PC-3 (cell line): Measurements from ENCODE around the gene ADK. TPM values are rescaled to one million over a fixed set of nuclear protein-coding genes. Genes with fewer than 3 reads are reported as not detected.

Experiments
- ATAC-seq: fragments of 200-7000 bp; cut with Tn5 transposase; 2 replicates; pipeline ENCODE4 v1.9.1; 2020; ENCODE audit warnings: mild to moderate bottlenecking, moderate library complexity
- BruUV-seq: library from RNA; stranded (reverse); fragments of 400-500 nt; replicated peaks from 2 replicates; lab custom pipeline; 2021; lab: Mats Ljungman, UMichigan
- CTCF ChIA-PET: fragments of 300-600 bp; sonication (Branson Sonifier 250); formaldehyde crosslinking; loops from one replicate; lab custom pipeline; 2022; ENCODE audit warnings: antibody characterized with exemption; lab: Charles Lee
- POLR2A ChIA-PET: fragments of 300-600 bp; sonication (Branson Sonifier 250); formaldehyde crosslinking; loops from one replicate; lab custom pipeline; 2022; ENCODE audit warnings: antibody characterized with exemption; ENCODE audit not compliant: unreplicated experiment; lab: Charles Lee
- DNase-seq: peaks from one replicate; pipeline ENCODE4 v3.0.0-alpha.2; 2015
- H2AFZ ChIP-seq: fragments of 300-600 bp; sonication (generic); 2 replicates; pipeline ENCODE4 v1.6.0; 2016; ENCODE audit warnings: antibody characterized with exemption, low read length
- H3F3A ChIP-seq: fragments of 300-600 bp; sonication (generic); one replicate; pipeline ENCODE4 v1.6.0; 2017; ENCODE audit warnings: antibody characterized with exemption, low read length, control low read depth, mild to moderate bottlenecking; ENCODE audit not compliant: unreplicated experiment
- H3K27ac ChIP-seq: fragments of 300-600 bp; sonication (generic); 2 replicates; pipeline ENCODE4 v1.5.1; 2016; ENCODE audit warnings: mild to moderate bottlenecking, low read length
- H3K27me3 ChIP-seq: fragments of 300-600 bp; sonication (generic); 2 replicates; pipeline ENCODE4 v1.6.1; 2016; ENCODE audit warnings: low read length, mixed read lengths
- H3K36me3 ChIP-seq: fragments of 300-600 bp; sonication (generic); 2 replicates; pipeline ENCODE4 v1.6.1; 2016; ENCODE audit warnings: low read depth, mixed run types, low read length, mixed read lengths
- H3K4me1 ChIP-seq: fragments of 300-600 bp; sonication (generic); 2 replicates; pipeline ENCODE4 v1.5.1; 2016; ENCODE audit warnings: low read length; ENCODE audit not compliant: insufficient read depth
- H3K4me2 ChIP-seq: fragments of 300-600 bp; sonication (generic); 2 replicates; pipeline ENCODE4 v1.6.0; 2016; ENCODE audit warnings: low read length
- H3K4me3 ChIP-seq: fragments of 300-600 bp; sonication (generic); 2 replicates; pipeline ENCODE4 v1.5.1; 2016; ENCODE audit warnings: mild to moderate bottlenecking, low read length, mixed read lengths
- H3K79me2 ChIP-seq: fragments of 300-600 bp; sonication (generic); 2 replicates; pipeline ENCODE4 v1.6.1; 2017; ENCODE audit warnings: low read length, mixed read lengths
- H3K9ac ChIP-seq: fragments of 300-600 bp; sonication (generic); 2 replicates; pipeline ENCODE4 v1.6.0; 2016; ENCODE audit warnings: mild to moderate bottlenecking, low read length
- H3K9me2 ChIP-seq: fragments of 300-600 bp; sonication (generic); replicated peaks from 2 replicates; pipeline ENCODE4 v1.6.1; 2016; ENCODE audit warnings: mixed run types, low read length, mixed read lengths
- H3K9me3 ChIP-seq: fragments of 300-600 bp; sonication (generic); 2 replicates; pipeline ENCODE4 v1.6.1; 2016; ENCODE audit warnings: low read length, mixed read lengths
- H4K20me1 ChIP-seq: fragments of 300-600 bp; sonication (generic); 2 replicates; pipeline ENCODE4 v1.6.1; 2016; ENCODE audit warnings: low read length, mixed read lengths
- CTCF ChIP-seq: fragments of 300-600 bp; sonication (generic); conservative IDR thresholded peaks from 2 replicates; pipeline ENCODE4 v1.5.1; 2017; ENCODE audit warnings: antibody characterized with exemption, low read depth, mild to moderate bottlenecking, low read length
- EZH2 ChIP-seq: fragments of 300-600 bp; sonication (generic); IDR thresholded peaks from one replicate; pipeline ENCODE4 v1.6.1; 2017; ENCODE audit warnings: antibody characterized with exemption, mild to moderate bottlenecking, low read length; ENCODE audit not compliant: unreplicated experiment
- EZH2phosphoT487 ChIP-seq: fragments of 300-600 bp; sonication (generic); IDR thresholded peaks from 2 replicates; pipeline ENCODE4 v1.6.1; 2018; ENCODE audit warnings: mild to moderate bottlenecking, antibody characterized with exemption, low read length, borderline replicate concordance
- intact Hi-C: fragments of 100-400 bp; cut with micrococcal nuclease; formaldehyde crosslinking; loops from 2 replicates; pipeline ENCODE4 v1.9.0; 2023
- total RNA-seq: library from RNA; depleted of rRNA; stranded (reverse); fragments of >200 nt; gene quantifications from 2 replicates; pipeline ENCODE4 v1.2.3, GENCODE V29; 2014

The ADK gene
- total RNA-seq, 1 experiment from 2014 or later, result 256 TPM

- no peaks in the 10 kb centered on the region for H3K9me2 ChIP-seq
- ATAC-seq, result peak; percentile 10; the same call in 1 of the 2 replicates
- ChIA-PET CTCF (interaction anchor here (0.6 kb wide), 1 partner anchor 61 kb away, joined by 4 read pairs; no protein-coding TSS in a partner anchor), POLR2A (interaction anchor here (0.7 kb wide), 1 partner anchor 175 kb away, joined by 8 read pairs; no protein-coding TSS in a partner anchor)
- H4K20me1 ChIP-seq, result peaks cover 3% of the 10 kb centered on the region; the same call in 1 of the 2 replicates
- H3K4me2 ChIP-seq, result no peak overlapping the region
- H3K27me3 ChIP-seq, result no peaks in the 10 kb centered on the region
- H3K4me1 ChIP-seq, result peaks cover 19% of the 10 kb centered on the region
- peaks cover 3% of the 10 kb centered on the region for H3F3A ChIP-seq
- peaks cover 6% of the 10 kb centered on the region; the same call in 1 of the 2 replicates for H3K79me2 ChIP-seq
- no peak overlapping the region for H3K9ac ChIP-seq
- intact Hi-C loops, result no loop called here
- H3K9me3 ChIP-seq, result peaks cover 5% of the 10 kb centered on the region
- H3K27ac ChIP-seq, result no peak overlapping the region
- no peak overlapping the region for H2AFZ ChIP-seq
- no peak overlapping the region for H3K4me3 ChIP-seq
- no TSS peak for BruUV-seq
- no peak for DNase-seq
- H3K36me3 ChIP-seq, result peaks cover 42% of the 10 kb centered on the region
- TF ChIP-seq CTCF (no peak), EZH2phosphoT487 (no peak), EZH2 (no peak)
Measured at GRCh38 chr10:74363727-74364126, 212.7 kb downstream of the ADK start.

- peaks cover 3% of the 10 kb centered on the region; the same call in 1 of the 2 replicates for H4K20me1 ChIP-seq
- H3F3A ChIP-seq, result peaks cover 3% of the 10 kb centered on the region
- H3K36me3 ChIP-seq, result peaks cover 40% of the 10 kb centered on the region
- H3K79me2 ChIP-seq, result peaks cover 6% of the 10 kb centered on the region; the same call in 1 of the 2 replicates
- H3K9me3 ChIP-seq, result no peaks in the 10 kb centered on the region
- intact Hi-C loops, result no loop called here
- ATAC-seq (no peak), DNase-seq (no peak)
- ChIA-PET POLR2A (interaction anchor here (0.6 kb wide), 2 partner anchors 277 to 1037 kb away, joined by 3 to 6 read pairs; no protein-coding TSS in a partner anchor), CTCF (interaction anchor here (0.6 kb wide), 1 partner anchor 71 kb away, joined by 4 read pairs; no protein-coding TSS in a partner anchor)
- H3K9me2 ChIP-seq, result no peaks in the 10 kb centered on the region
- no peak overlapping the region for H2AFZ ChIP-seq
- no peaks in the 10 kb centered on the region for H3K27me3 ChIP-seq
- peaks cover 19% of the 10 kb centered on the region for H3K4me1 ChIP-seq
- H3K9ac ChIP-seq, result no peak overlapping the region
- BruUV-seq, result no TSS peak
- H3K4me3 ChIP-seq, result no peak overlapping the region
- no peak overlapping the region for H3K4me2 ChIP-seq
- no peak overlapping the region for H3K27ac ChIP-seq
- no peak for TF ChIP-seq EZH2phosphoT487
- TF ChIP-seq CTCF, result no peak
- no peak for TF ChIP-seq EZH2
Measured at GRCh38 chr10:74365109-74365508, 214.1 kb downstream of the ADK start.

- DNase-seq (no peak), ATAC-seq (no peak)
- no TSS peak for BruUV-seq
- no peak overlapping the region for H3K27ac ChIP-seq
- H3K9me2 ChIP-seq, result no peaks in the 10 kb centered on the region
- H3K4me2 ChIP-seq, result no peak overlapping the region
- no peaks in the 10 kb centered on the region for H3K27me3 ChIP-seq
- peaks cover 5% of the 10 kb centered on the region; the same call in 1 of the 2 replicates for H3K4me1 ChIP-seq
- no peak overlapping the region for H2AFZ ChIP-seq
- H3F3A ChIP-seq, result no peaks in the 10 kb centered on the region
- no peak overlapping the region for H3K4me3 ChIP-seq
- TF ChIP-seq EZH2 (no peak), CTCF (no peak), EZH2phosphoT487 (no peak)
- H3K9me3 ChIP-seq, result no peaks in the 10 kb centered on the region
- CTCF ChIA-PET, result no interaction called here
- no peak overlapping the region for H3K9ac ChIP-seq
- 0 out of 2 replicates have a peak, but pooled peaks cover 8% of the 10 kb centered on the region for H4K20me1 ChIP-seq
- POLR2A ChIA-PET, result no interaction called here
- intact Hi-C loops, result no loop called here
- H3K36me3 ChIP-seq, result peaks cover 20% of the 10 kb centered on the region; the same call in 1 of the 2 replicates
- no peaks in the 10 kb centered on the region for H3K79me2 ChIP-seq
Measured at GRCh38 chr10:74371696-74372095, 220.7 kb downstream of the ADK start.
